IMR-90 (cell line): ENCODE data around the gene OR13J1. TPM values are rescaled to one million over a fixed set of nuclear protein-coding genes. Genes with fewer than 3 reads are reported as not detected.

ENCODE experiments used
- ATAC-seq: fragments of 200-7000 bp; cut with Tn5 transposase; 2 replicates; pipeline ENCODE4 v1.9.1; 2020; ENCODE audit warnings: low read depth, mild to moderate bottlenecking, moderate library complexity
- BruUV-seq: library from RNA; stranded (reverse); fragments of 400-500 nt; replicated peaks from 2 replicates; lab custom pipeline; 2021; lab: Mats Ljungman, UMichigan
- CTCF ChIA-PET: fragments of 300-600 bp; formaldehyde crosslinking; extraction: SDS; loops from one replicate; lab custom pipeline; 2021; ENCODE audit warnings: antibody characterized with exemption; lab: Yijun Ruan, JAX
- POLR2A ChIA-PET: fragments of 300-600 bp; sonication (Branson Sonifier 250); formaldehyde crosslinking; loops from one replicate; lab custom pipeline; 2022; ENCODE audit warnings: antibody characterized with exemption; ENCODE audit not compliant: unreplicated experiment; lab: Charles Lee
- DNase-seq: peaks from one replicate; pipeline ENCODE4 v3.0.0; 2013
- H2AFZ ChIP-seq: replicated peaks from 2 replicates; pipeline ENCODE3; 2013; ENCODE audit warnings: low read length, mild to moderate bottlenecking; ENCODE audit not compliant: poor library complexity
- H2AK5ac ChIP-seq: 2 replicates; pipeline ENCODE4 v1.6.1; 2013; ENCODE audit warnings: low read depth, low read length, inconsistent platforms
- H2AK9ac ChIP-seq: replicated peaks from 2 replicates; pipeline ENCODE3; 2013; ENCODE audit warnings: mild to moderate bottlenecking, low read depth, low read length, moderate library complexity; ENCODE audit not compliant: poor library complexity
- H2BK120ac ChIP-seq: 2 replicates; pipeline ENCODE4 v1.6.1; 2013; ENCODE audit warnings: low read depth, low read length, inconsistent platforms
- H2BK15ac ChIP-seq: 3 replicates; pipeline ENCODE4 v1.6.1; 2013; ENCODE audit warnings: low read depth, low read length, inconsistent platforms
- H2BK20ac ChIP-seq: 2 replicates; pipeline ENCODE4 v1.6.1; 2013; ENCODE audit warnings: low read depth, mild to moderate bottlenecking, inconsistent platforms, low read length, moderate library complexity
- H2BK5ac ChIP-seq: 2 replicates; pipeline ENCODE4 v1.6.1; 2013; ENCODE audit warnings: mild to moderate bottlenecking, low read depth, low read length, inconsistent platforms; ENCODE audit not compliant: poor library complexity, severe bottlenecking
- H3K14ac ChIP-seq: replicated peaks from 2 replicates; pipeline ENCODE4 v1.6.1; 2013; ENCODE audit warnings: low read depth, low read length, inconsistent platforms
- H3K18ac ChIP-seq: 2 replicates; pipeline ENCODE4 v1.6.1; 2013; ENCODE audit warnings: low read depth, low read length, control low read depth
- H3K23ac ChIP-seq: 2 replicates; pipeline ENCODE4 v1.6.1; 2013; ENCODE audit warnings: low read depth, low read length, inconsistent platforms
- H3K27ac ChIP-seq: 2 replicates; pipeline ENCODE4 v1.5.1; 2013; ENCODE audit warnings: mild to moderate bottlenecking, control low read depth, low read length; ENCODE audit not compliant: insufficient read depth
- H3K27me3 ChIP-seq: 2 replicates; pipeline ENCODE4 v1.6.1; 2013; ENCODE audit warnings: low read length; ENCODE audit not compliant: control insufficient read depth, insufficient read depth
- H3K36me3 ChIP-seq: 2 replicates; pipeline ENCODE4 v1.6.1; 2013; ENCODE audit warnings: low read length, mixed read lengths; ENCODE audit not compliant: control insufficient read depth, insufficient read depth
- H3K4ac ChIP-seq: 2 replicates; pipeline ENCODE4 v1.6.1; 2013; ENCODE audit warnings: low read depth, low read length, inconsistent platforms
- H3K4me1 ChIP-seq: 2 replicates; pipeline ENCODE4 v1.6.1; 2013; ENCODE audit warnings: low read length, mixed read lengths; ENCODE audit not compliant: control insufficient read depth, insufficient read depth
- H3K4me2 ChIP-seq: 2 replicates; pipeline ENCODE4 v1.6.1; 2013; ENCODE audit warnings: low read depth, mild to moderate bottlenecking, control low read depth, low read length, moderate library complexity
- H3K4me3 ChIP-seq: 2 replicates; pipeline ENCODE4 v1.5.1; 2013; ENCODE audit warnings: low read depth, mild to moderate bottlenecking, control low read depth, low read length, moderate library complexity; ENCODE audit not compliant: insufficient read depth
- H3K56ac ChIP-seq: 2 replicates; pipeline ENCODE4 v1.6.1; 2013; ENCODE audit warnings: low read length, inconsistent platforms; ENCODE audit not compliant: insufficient read depth; ENCODE audit errors: extremely low read depth
- H3K79me1 ChIP-seq, 2 experiments: 2 replicates each; pipeline ENCODE4 v1.6.1; 2013; ENCODE audit warnings: low read length in 2 of 2, inconsistent platforms in 1 of 2, low read depth in 1 of 2
- H3K9ac ChIP-seq: 2 replicates; pipeline ENCODE4 v1.6.1; 2013; ENCODE audit warnings: low read depth, low read length, control low read depth
- H3K9me1 ChIP-seq: 2 replicates; pipeline ENCODE4 v1.6.1; 2013; ENCODE audit warnings: low read length, inconsistent platforms; ENCODE audit not compliant: insufficient read depth
- H3K9me3 ChIP-seq: 2 replicates; pipeline ENCODE4 v1.6.1; 2013; ENCODE audit warnings: low read length; ENCODE audit not compliant: control insufficient read depth, insufficient read depth
- H4K20me1 ChIP-seq: 2 replicates; pipeline ENCODE4 v1.6.1; 2013; ENCODE audit warnings: low read length, inconsistent platforms; ENCODE audit not compliant: insufficient read depth
- H4K5ac ChIP-seq: 2 replicates; pipeline ENCODE4 v1.6.1; 2013; ENCODE audit warnings: mild to moderate bottlenecking, low read depth, low read length, control low read depth
- H4K8ac ChIP-seq, 2 experiments: 2 replicates each; pipeline ENCODE4 v1.6.1; 2013; ENCODE audit warnings: low read depth in 2 of 2, low read length in 2 of 2, control low read depth in 1 of 2, inconsistent platforms in 1 of 2
- H4K91ac ChIP-seq: 2 replicates; pipeline ENCODE4 v1.6.1; 2013; ENCODE audit warnings: low read depth, low read length, inconsistent platforms; ENCODE audit not compliant: insufficient read depth
- NFE2L2 ChIP-seq: fragments of 150-350 bp; IDR thresholded peaks from 2 replicates; pipeline ENCODE4 v1.6.1; 2016; ENCODE audit warnings: low read depth, mild to moderate bottlenecking, low read length
- WGBS, 2 experiments: methylation state at CpG; one replicate each; pipeline versions ENCODE4 v1.1.5 to v1.1.7; 2013; ENCODE audit warnings: missing lambda C conversion rate in 2 of 2; ENCODE audit not compliant: insufficient read length in 1 of 2; ENCODE audit errors: extremely low coverage in 2 of 2; 5-methylcytosine and 5-hydroxymethylcytosine counted together
- dilution Hi-C: fragments of 300-500 bp; cut with HindIII; formaldehyde crosslinking; loops from one replicate; pipeline ENCODE4 v1.14.3; 2018; ENCODE audit warnings: low sequenced_read_pairs; ENCODE audit not compliant: unreplicated experiment
- in situ Hi-C: fragments of 300-500 bp; cut with MboI; formaldehyde crosslinking; loops from 3 replicates; pipeline ENCODE4 v1.14.3; 2019; ENCODE audit warnings: low sequenced_read_pairs, inconsistent platforms, mixed read lengths
- intact Hi-C: fragments of 100-400 bp; cut with micrococcal nuclease; formaldehyde crosslinking; loops from 2 replicates; pipeline ENCODE4 v1.10.0; 2022
- polyA plus RNA-seq, 3 experiments: library from polyadenylated mRNA; depleted of rRNA; stranded (reverse); fragments of >200 nt; gene quantifications; 2 replicates each; pipeline ENCODE4 v1.2.3, GENCODE V29; 2012; ENCODE audit warnings: low replicate concordance in 1 of 3
- total RNA-seq: library from RNA; depleted of rRNA; stranded (reverse); fragments of >200 nt; gene quantifications from 2 replicates; pipeline ENCODE4 v1.2.3, GENCODE V29; 2012

OR13J1 gene
- total and polyA plus RNA-seq, 2 of the 4 experiments (the other 2 are of a cell fraction): not detected

GRCh38 chr9:35915681-35916294 is 45.6 kb upstream of the OR13J1 start:
- H3K9me3 ChIP-seq: no peaks in the 10 kb centered on the region
- DNase-seq (no peak), ATAC-seq (no peak)
- H4K91ac ChIP-seq: peak overlapping the region; percentile 3; the same call in 1 of the 2 replicates
- H3K27ac ChIP-seq: no peak overlapping the region
- peaks cover 3% of the 10 kb centered on the region; the same call in 1 of the 2 replicates for H3K9me1 ChIP-seq
- no peak overlapping the region for H3K4me3 ChIP-seq
- H3K79me1 ChIP-seq: peaks cover 0 to under 1% of the 10 kb centered on the region in 2 experiments; a peak in 1 of 4 replicates
- H3K23ac ChIP-seq: no peak overlapping the region
- intact Hi-C loops (no loop called here), dilution Hi-C loops (no loop called here), in situ Hi-C loops (no loop called here)
- H4K5ac ChIP-seq: no peak overlapping the region
- no peak overlapping the region for H3K4ac ChIP-seq
- H3K56ac ChIP-seq: no peak overlapping the region
- no peak overlapping the region; the same call in 2 of the 3 replicates for H2BK15ac ChIP-seq
- peak overlapping the region; percentile 19 for H2BK5ac ChIP-seq
- H2AK5ac ChIP-seq: peak overlapping the region; percentile 36
- 0 out of 2 replicates have a peak overlapping the region, but pooled peaks have one; percentile 14 for H2BK20ac ChIP-seq
- H3K9ac ChIP-seq: no peak overlapping the region
- H3K14ac ChIP-seq: no peak overlapping the region
- BruUV-seq: no TSS peak
- no peak overlapping the region for H4K8ac ChIP-seq
- ChIA-PET CTCF (no interaction called here), POLR2A (no interaction called here)
- no peak overlapping the region for H3K18ac ChIP-seq
- H3K36me3 ChIP-seq: no peaks in the 10 kb centered on the region
- peak overlapping the region; percentile 39 for H2AFZ ChIP-seq
- H2BK120ac ChIP-seq: no peak overlapping the region; the same call in 1 of the 2 replicates
- H3K4me1 ChIP-seq: peaks cover 2% of the 10 kb centered on the region; the same call in 1 of the 2 replicates
- WGBS, 2 experiments: 86% methylated on average over 5 of the region's 16 CpGs; no CpG with 5 or more reads in 1 of the 2 experiments
- TF ChIP-seq NFE2L2: no peak
- H4K20me1 ChIP-seq: no peaks in the 10 kb centered on the region
- no peaks in the 10 kb centered on the region for H3K27me3 ChIP-seq
- H2AK9ac ChIP-seq: peak overlapping the region; percentile 53
- H3K4me2 ChIP-seq: no peak overlapping the region
